ENCODE measurements around the gene ZNF544. TPM values are rescaled to one million over a fixed set of nuclear protein-coding genes. Genes with fewer than 3 reads are reported as not detected.
A peak's percentile ranks its signal among the peaks of the same experiment; 100 is the strongest.

ZNF544 gene
- polyA plus RNA-seq (2013, experiment 1 of 2; ENCODE audit: insufficient read length): 10.9 TPM
- polyA plus RNA-seq (2013, experiment 2 of 2; ENCODE audit: insufficient read length): 7.9 TPM

GRCh38 chr19:58228585-58229254 lies at the start of gene ZNF544:
Gene ZNF544, plus strand, starts transcription at chr19:58228914. Its CDS starts 15,110 bp downstream, at chr19:58244024.
- DNase-seq: peak; percentile 76

DNA sequence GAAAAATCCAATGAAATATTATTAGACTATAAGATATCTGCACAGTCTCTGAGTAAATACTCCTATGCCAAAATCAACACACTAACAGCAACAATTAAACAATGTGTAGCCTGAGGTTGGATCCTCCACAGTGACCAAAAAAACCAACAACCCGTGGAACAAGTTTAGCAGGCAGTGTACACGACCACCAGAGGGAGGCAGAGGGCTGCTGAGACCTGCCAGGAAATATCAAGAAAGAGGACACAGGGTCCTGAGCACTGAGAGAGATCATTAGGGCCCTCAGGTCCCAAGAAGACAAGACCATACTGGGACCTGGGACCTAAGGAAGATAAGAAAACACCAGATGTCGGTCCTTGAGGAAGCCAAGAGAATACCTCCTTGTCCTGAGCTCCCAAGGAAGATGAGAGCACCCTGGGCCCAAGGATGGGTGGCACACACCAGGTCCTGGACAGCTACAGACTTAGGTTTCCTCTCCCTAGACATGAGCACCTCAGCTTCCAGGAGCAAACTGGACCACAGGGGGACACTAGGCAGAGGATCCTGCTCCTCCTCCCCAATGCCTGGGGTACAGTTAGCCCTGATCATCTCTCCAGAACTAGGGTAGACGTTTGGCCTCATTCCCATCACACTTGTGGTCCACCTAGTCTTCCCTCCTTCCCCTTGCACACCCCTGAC lies 46.7 kb upstream of the ZNF544 start:
- peak; percentile 34 for DNase-seq

- DNase-seq: peak; percentile 90
These were observed 46.1 kb upstream of the ZNF544 start for GRCh38 chr19:58182577-58182988.

DNA sequence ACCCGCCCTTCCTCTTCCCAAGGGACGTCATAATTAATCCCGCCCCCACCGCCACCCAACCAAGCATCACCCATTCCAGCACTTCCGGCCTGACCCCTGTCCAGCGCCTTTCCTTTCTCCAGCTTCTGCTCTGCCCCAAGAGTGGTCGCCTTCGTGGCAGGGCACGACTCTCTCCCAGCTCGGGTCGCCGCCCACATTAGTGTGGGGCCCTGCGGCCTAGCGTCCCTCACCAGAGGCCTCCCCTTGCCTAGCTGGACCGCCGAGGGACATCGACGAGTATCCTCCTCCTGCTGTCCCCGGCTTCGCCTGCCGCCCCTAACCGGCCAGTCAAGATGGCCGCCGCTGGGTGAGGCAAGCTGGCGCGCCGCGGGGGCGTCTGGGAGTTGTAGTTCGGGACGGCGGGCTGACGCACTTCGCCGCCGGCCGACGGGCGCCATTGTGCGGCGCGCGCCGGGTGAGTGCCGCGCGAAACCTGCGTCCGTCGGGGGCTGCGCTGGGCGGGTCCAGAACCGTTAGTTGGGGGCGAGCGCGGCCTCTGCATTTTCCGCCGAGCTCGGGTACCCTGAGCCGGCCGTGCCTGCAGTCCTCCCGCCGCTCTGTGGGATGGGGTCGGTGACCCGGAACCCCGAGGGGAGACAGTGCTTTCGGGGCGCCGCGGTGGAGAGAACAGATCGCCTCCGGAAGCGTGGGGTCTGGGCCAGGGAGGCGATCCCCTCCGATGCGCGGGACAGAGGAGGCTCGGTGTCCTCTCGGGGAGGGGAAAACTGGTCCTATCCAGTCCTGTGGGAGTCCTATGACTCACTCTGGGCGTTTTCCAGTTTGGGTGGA lies 45.5 kb upstream of the ZNF544 start, which contains the start of gene ZNF274:
TSS of gene ZNF274 (plus strand) at position 73 of the 828 bp plus-strand sequence. CDS start 905 bp downstream, outside the sequence.
- peak; percentile 94 for DNase-seq

DNA sequence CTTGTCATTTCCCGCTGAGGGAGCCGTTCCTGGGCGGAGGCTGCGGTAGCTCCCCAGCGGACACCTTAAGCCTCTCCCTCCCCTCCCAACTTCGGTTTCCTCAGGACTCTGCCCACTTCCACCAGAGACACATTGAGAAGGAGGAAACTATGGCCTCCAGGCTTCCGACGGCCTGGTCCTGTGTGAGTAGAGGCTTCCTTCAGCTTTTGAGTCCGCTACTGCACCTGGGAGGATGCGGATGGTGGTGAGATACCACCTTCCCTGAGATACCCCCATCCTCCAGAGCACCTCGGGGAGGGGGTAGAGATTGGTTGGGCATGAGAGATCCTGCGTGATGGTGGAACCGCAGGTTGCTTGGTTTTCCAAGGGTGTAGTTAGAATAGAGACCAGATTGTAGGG lies 44.9 kb upstream of the ZNF544 start:
- no peak for DNase-seq

DNA sequence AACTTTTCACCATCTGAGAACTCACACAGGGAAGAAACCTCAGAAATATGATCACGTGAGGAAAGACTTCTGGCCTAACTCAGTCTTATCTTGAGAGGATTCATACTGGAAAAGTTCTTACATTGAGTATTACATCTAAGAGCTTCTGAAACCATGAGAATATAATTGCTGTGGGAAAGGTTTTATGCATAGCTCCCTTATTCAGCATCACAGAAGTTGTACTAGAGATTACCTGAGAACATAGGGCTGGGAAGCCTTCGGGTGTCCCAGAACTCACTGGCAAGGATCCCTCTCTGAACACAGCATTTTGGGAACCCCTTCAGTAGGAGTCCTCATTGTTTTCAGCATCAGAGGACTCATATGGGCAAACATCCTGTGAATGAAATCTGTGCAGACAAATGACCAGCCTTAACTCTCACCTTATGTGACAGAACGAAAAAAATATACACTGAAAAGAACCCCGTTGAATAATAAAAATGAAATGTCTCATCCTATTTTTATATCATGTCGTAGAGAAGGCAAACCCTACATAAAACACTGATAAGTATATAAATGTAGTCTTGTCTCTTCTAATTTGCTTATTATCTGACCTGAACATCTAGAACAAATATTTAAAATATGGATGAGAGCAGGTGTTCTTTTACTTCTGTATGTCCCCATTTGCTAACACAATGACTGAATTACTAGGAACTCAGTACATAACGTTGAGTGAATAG lies 31.7 kb upstream of the ZNF544 start:
- no peak for DNase-seq

DNA sequence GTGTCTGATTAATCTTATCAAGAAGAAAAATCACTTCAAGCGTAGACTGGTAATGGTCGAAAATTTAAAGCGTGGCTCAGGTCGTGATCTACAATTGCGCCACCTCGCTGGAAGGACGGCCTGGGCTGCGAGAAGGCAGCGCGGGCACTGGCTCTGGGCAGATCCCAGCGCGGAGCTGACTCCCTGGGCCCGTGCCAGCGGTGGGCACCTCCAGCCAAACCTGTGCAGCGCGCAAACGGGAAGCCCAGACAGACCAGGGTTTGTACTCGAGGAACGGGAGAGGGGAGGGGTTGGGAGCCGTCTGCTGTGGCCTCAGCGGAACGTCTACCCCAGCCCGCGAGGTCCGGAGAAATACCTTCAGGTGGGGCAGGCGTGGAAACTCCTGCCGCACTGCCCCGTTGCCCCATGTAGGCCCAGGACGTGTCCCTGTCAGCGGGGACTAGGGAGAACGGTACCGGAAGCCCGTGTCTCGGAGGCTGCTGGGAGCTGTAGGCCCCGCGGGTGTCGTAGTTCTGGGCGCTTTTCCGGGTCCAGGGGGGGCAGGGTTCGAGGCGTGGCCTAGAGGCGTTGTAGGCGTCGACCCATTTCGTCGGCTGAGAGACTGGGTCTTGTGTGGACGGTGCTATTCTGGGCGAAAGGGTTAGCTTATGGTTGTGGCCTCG lies 24.8 kb upstream of the ZNF544 start:
- no peak for DNase-seq

GRCh38 chr19:58204566-58204965 lies 24.1 kb upstream of the ZNF544 start:
- DNase-seq: no peak

- DNase-seq: no peak
These were observed 19.1 kb upstream of the ZNF544 start for GRCh38 chr19:58209577-58209976.

- DNase-seq: no peak
These were observed 16.2 kb upstream of the ZNF544 start for GRCh38 chr19:58212336-58213074.

DNA sequence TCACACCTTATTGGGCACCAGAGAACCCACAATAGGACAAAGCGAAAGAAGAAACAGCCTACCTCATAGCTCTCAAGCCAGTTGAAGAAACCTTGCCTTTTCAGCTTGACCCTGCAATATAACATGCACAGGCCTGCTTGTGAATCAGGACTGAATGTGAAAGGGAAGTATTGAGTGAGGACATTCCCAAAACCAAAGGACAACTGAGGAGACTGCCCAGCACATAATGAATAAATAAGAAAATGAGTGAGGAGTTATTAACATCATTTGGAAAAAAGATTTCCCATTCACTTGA lies 15.7 kb upstream of the ZNF544 start:
- DNase-seq: no peak

GRCh38 chr19:58217069-58217481 lies 11.6 kb upstream of the ZNF544 start:
- no peak for DNase-seq

DNA sequence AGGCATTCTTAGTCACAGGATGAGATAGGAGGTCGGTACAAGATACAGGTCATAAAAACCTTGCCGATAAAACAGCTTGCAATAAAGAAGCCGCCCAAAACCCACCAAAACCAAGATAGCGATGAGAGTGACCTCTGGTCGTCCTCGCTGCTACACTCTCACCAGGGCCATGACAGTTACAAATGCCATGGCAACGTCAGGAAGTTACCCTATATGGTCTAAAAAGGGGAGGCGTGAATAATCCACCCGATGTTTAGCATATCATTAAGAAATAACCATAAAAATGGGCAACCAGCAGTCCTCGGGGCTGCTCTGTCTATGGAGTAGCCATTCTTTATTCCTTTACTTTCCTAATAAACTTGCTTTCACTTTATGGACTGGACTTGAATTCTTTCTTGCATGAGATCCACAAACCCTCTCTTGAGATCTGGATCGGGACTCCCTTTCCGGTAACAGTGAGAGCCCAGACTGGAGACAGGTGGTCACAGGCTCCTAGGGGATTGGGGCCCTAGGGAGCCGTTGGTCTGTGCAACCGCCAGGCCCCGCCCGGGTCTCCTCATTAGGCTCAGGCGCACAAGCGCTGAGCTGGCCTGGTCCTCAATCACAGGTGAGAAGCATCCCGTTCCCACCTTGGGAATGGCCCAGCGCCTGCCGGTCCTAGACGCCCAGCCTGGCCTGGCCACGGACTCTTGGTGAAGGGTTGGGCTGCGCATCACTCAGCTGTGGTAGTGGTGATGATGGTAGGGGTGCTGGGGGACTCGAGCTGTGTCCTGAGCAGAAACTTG lies 10.9 kb upstream of the ZNF544 start:
- no peak for DNase-seq

GRCh38 chr19:58218899-58219298 lies 9.8 kb upstream of the ZNF544 start:
- DNase-seq: no peak

GRCh38 chr19:58227964-58228584 lies 640 bp upstream of the ZNF544 start:
- DNase-seq: no peak

- peak; percentile 16 for DNase-seq
These were observed 533 bp downstream of the ZNF544 start for GRCh38 chr19:58229255-58229639.

- no peak for DNase-seq
These were observed 8.6 kb downstream of the ZNF544 start for GRCh38 chr19:58237324-58237723.

DNA sequence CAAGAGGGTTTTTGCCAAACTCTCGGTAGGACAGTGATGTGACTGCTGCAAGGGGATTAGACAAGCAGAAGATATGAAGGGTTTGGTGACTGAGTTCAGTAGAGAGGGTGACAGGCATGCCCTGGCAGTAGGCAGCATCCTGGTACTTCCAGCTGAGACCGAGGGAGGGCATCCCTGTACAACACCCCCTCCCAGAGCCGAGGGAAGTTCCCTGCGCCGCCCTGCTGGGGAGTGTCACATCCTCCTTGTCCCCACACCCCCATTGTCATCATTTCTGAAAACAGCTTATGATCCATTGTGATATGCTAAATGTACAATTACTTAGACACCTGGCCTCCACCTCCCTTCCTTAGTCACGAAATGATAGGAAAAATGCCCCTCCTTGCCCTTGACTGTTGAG lies 14.6 kb downstream of the ZNF544 start:
- no peak for DNase-seq

- DNase-seq: no peak
These were observed 20.2 kb downstream of the ZNF544 start for GRCh38 chr19:58248886-58249285.

GRCh38 chr19:58252102-58252685 lies 23.5 kb downstream of the ZNF544 start:
- peak; percentile 18 for DNase-seq

All from fibroblast of skin of back (primary cell).